H9 (cell line): ENCODE measurements around the gene NTF3. TPM values are rescaled to one million over a fixed set of nuclear protein-coding genes. Genes with fewer than 3 reads are reported as not detected.
"Not testable (repeated sequence)": the region's sequence is repeated elsewhere in the genome, so short reads cannot be mapped to it uniquely, and the experiment has no call there.

Experiments
- DNase-seq: peaks from one replicate; pipeline ENCODE4 v3.0.0-alpha.2; 2017
- H2AFZ ChIP-seq: one replicate; pipeline ENCODE4 v1.6.1; 2013; ENCODE audit warnings: mild to moderate bottlenecking, low read length, control low read depth, moderate library complexity
- H2AK5ac ChIP-seq: 2 replicates; pipeline ENCODE4 v1.6.1; 2013; ENCODE audit warnings: low read length, control low read depth, mixed read lengths; ENCODE audit not compliant: insufficient read length
- H2BK120ac ChIP-seq: one replicate; pipeline ENCODE4 v1.6.1; 2013; ENCODE audit warnings: low read depth, mild to moderate bottlenecking, low read length, control low read depth, inconsistent platforms; ENCODE audit not compliant: poor library complexity, severe bottlenecking
- H2BK12ac ChIP-seq: 2 replicates; pipeline ENCODE4 v1.6.1; 2013; ENCODE audit warnings: low read length, control low read depth, mixed read lengths, low read depth; ENCODE audit not compliant: insufficient read length
- H2BK15ac ChIP-seq: 2 replicates; pipeline ENCODE4 v1.6.1; 2013; ENCODE audit warnings: low read depth, low read length, control low read depth
- H2BK20ac ChIP-seq: one replicate; pipeline ENCODE4 v1.6.1; 2013; ENCODE audit warnings: low read depth, mild to moderate bottlenecking, low read length, control low read depth, inconsistent platforms; ENCODE audit not compliant: poor library complexity, severe bottlenecking
- H2BK5ac ChIP-seq: 2 replicates; pipeline ENCODE4 v1.6.1; 2013; ENCODE audit warnings: low read length, control low read depth, mixed read lengths; ENCODE audit not compliant: insufficient read length
- H3K14ac ChIP-seq: 2 replicates; pipeline ENCODE4 v1.6.1; 2013; ENCODE audit warnings: low read length, control low read depth; ENCODE audit not compliant: insufficient read depth
- H3K18ac ChIP-seq: 2 replicates; pipeline ENCODE4 v1.6.1; 2013; ENCODE audit warnings: low read depth, mild to moderate bottlenecking, mixed read lengths, low read length, control low read depth; ENCODE audit not compliant: insufficient read length
- H3K23ac ChIP-seq: 2 replicates; pipeline ENCODE4 v1.6.1; 2013; ENCODE audit warnings: low read length, control low read depth, mixed read lengths, low read depth; ENCODE audit not compliant: insufficient read length
- H3K23me2 ChIP-seq: 2 replicates; pipeline ENCODE4 v1.6.1; 2013; ENCODE audit warnings: low read depth, mild to moderate bottlenecking, mixed read lengths, low read length, control low read depth; ENCODE audit not compliant: insufficient read length, poor library complexity, severe bottlenecking
- H3K27ac ChIP-seq: 2 replicates; pipeline ENCODE4 v1.5.1; 2013; ENCODE audit warnings: low read length, control low read depth, mixed read lengths, low read depth; ENCODE audit not compliant: insufficient read length
- H3K27me3 ChIP-seq: 2 replicates; pipeline ENCODE4 v1.6.1; 2013; ENCODE audit warnings: low read length, control low read depth, inconsistent platforms; ENCODE audit not compliant: insufficient read depth
- H3K4ac ChIP-seq: 2 replicates; pipeline ENCODE4 v1.6.1; 2013; ENCODE audit warnings: low read depth, mild to moderate bottlenecking, control low read depth, inconsistent platforms, low read length, moderate library complexity
- H3K4me1 ChIP-seq: 2 replicates; pipeline ENCODE4 v1.6.1; 2013; ENCODE audit warnings: low read length, control low read depth, inconsistent platforms; ENCODE audit not compliant: insufficient read depth
- H3K4me2 ChIP-seq: 2 replicates; pipeline ENCODE4 v1.6.1; 2013; ENCODE audit warnings: low read length, control low read depth, mixed read lengths; ENCODE audit not compliant: insufficient read length, insufficient read depth
- H3K56ac ChIP-seq: 2 replicates; pipeline ENCODE4 v1.6.1; 2013; ENCODE audit warnings: low read depth, mild to moderate bottlenecking, mixed read lengths, low read length, control low read depth; ENCODE audit not compliant: insufficient read length
- H3K79me1 ChIP-seq: 2 replicates; pipeline ENCODE4 v1.6.1; 2013; ENCODE audit warnings: low read depth, mild to moderate bottlenecking, moderate library complexity, low read length, control low read depth, inconsistent platforms; ENCODE audit not compliant: insufficient read depth, poor library complexity, severe bottlenecking
- H3K79me2 ChIP-seq: 2 replicates; pipeline ENCODE4 v1.6.1; 2013; ENCODE audit warnings: low read length, control low read depth, inconsistent platforms; ENCODE audit not compliant: insufficient read depth
- H3K9ac ChIP-seq: 2 replicates; pipeline ENCODE4 v1.6.1; 2013; ENCODE audit warnings: low read length, control low read depth, mixed read lengths; ENCODE audit not compliant: insufficient read length; ENCODE audit errors: extremely low read depth
- H3K9me3 ChIP-seq: one replicate; pipeline ENCODE4 v1.6.1; 2013; ENCODE audit warnings: low read depth, low read length, inconsistent platforms; ENCODE audit not compliant: control insufficient read depth
- H3T11ph ChIP-seq: one replicate; pipeline ENCODE4 v1.6.1; 2013; ENCODE audit warnings: mild to moderate bottlenecking, low read length, control low read depth, inconsistent platforms
- H4K20me1 ChIP-seq: one replicate; pipeline ENCODE4 v1.6.1; 2013; ENCODE audit not compliant: control insufficient read depth, insufficient read length, insufficient read depth
- H4K5ac ChIP-seq: 2 replicates; pipeline ENCODE4 v1.6.1; 2013; ENCODE audit warnings: low read depth, mild to moderate bottlenecking, mixed read lengths, low read length, control low read depth; ENCODE audit not compliant: insufficient read length
- H4K8ac ChIP-seq: replicated peaks from 2 replicates; pipeline ENCODE4 v1.6.1; 2013; ENCODE audit warnings: low read length, control low read depth, mixed read lengths, low read depth; ENCODE audit not compliant: insufficient read length
- H4K91ac ChIP-seq: 2 replicates; pipeline ENCODE4 v1.6.1; 2013; ENCODE audit warnings: low read depth, mild to moderate bottlenecking, moderate library complexity, mixed read lengths, low read length, control low read depth; ENCODE audit not compliant: insufficient read length
- H3K27ac Mint-ChIP-seq, 3 experiments: 2 replicates in 2 of 3; 3 replicates in 1 of 3; pipeline ENCODE4 v1.8.0; 2020 to 2021; ENCODE audit warnings: mixed read lengths in 3 of 3, mild to moderate bottlenecking in 1 of 3, moderate library complexity in 1 of 3
- H3K27me3 Mint-ChIP-seq: 2 replicates; pipeline ENCODE4 v1.8.0; 2021; ENCODE audit warnings: low read depth, mild to moderate bottlenecking, moderate library complexity, mixed read lengths
- H3K36me3 Mint-ChIP-seq, 3 experiments: 2 replicates in 2 of 3; 3 replicates in 1 of 3; pipeline ENCODE4 v1.8.0; 2020 to 2021; ENCODE audit warnings: low read depth in 3 of 3, mixed read lengths in 3 of 3; ENCODE audit not compliant: insufficient read depth in 1 of 3
- H3K4me1 Mint-ChIP-seq, 2 experiments: 2 replicates each; pipeline ENCODE4 v1.8.0; 2020; ENCODE audit warnings: mixed read lengths in 2 of 2
- H3K4me3 Mint-ChIP-seq, 2 experiments: 2 replicates in 1 of 2; 3 replicates in 1 of 2; pipeline ENCODE4 v1.8.0; 2020 to 2021; ENCODE audit warnings: mild to moderate bottlenecking in 2 of 2, mixed read lengths in 2 of 2, moderate library complexity in 1 of 2
- H3K9me3 Mint-ChIP-seq, 2 experiments: 2 replicates in 1 of 2; 3 replicates in 1 of 2; pipeline ENCODE4 v1.8.0; 2020; ENCODE audit warnings: mild to moderate bottlenecking in 2 of 2, mixed read lengths in 2 of 2, moderate library complexity in 1 of 2
- CTCF ChIP-seq: fragments of 200-600 bp; sonication (generic); conservative IDR thresholded peaks from 3 replicates; pipeline ENCODE4 v1.8.0; 2021; ENCODE audit warnings: antibody characterized with exemption, mild to moderate bottlenecking
- WGBS: extraction: QIAGEN DNeasy Blood & Tissue Kit; methylation state at CpG from one replicate; pipeline ENCODE4 v1.1.7; 2013; ENCODE audit warnings: missing lambda C conversion rate, low lambda C conversion rate, mixed read lengths; ENCODE audit not compliant: insufficient read length; ENCODE audit errors: extremely low coverage; 5-methylcytosine and 5-hydroxymethylcytosine counted together
- total RNA-seq: library from RNA; stranded (reverse); gene quantifications from 2 replicates; pipeline ENCODE4 v1.2.1, GENCODE V29; 2021

Gene NTF3
- total RNA-seq, 1 experiment from 2014 or later, result 0.48 TPM

- Histone ChIP-seq H3K4me1 (peaks cover 4% of the 10 kb centered on the region; the same call in 1 of the 2 replicates), H4K20me1 (no peaks in the 10 kb centered on the region), H2BK20ac (peak overlapping the region; percentile 32), H3K4ac (no peak overlapping the region), H3K4me2 (no peak overlapping the region), H3K18ac (no peak overlapping the region), H2AK5ac (no peak overlapping the region), H3K9me3 (no peaks in the 10 kb centered on the region), H3K27ac (no peak overlapping the region), H3K23me2 (no peaks in the 10 kb centered on the region), H2AFZ (no peak overlapping the region), H3K79me2 (no peaks in the 10 kb centered on the region), H3K79me1 (no peaks in the 10 kb centered on the region), H3K9ac (no peak overlapping the region), H4K5ac (peak overlapping the region; percentile 42), H3T11ph (no peak overlapping the region), H3K56ac (no peak overlapping the region), H2BK12ac (no peak overlapping the region), H3K14ac (no peak overlapping the region), H3K27me3 (no peaks in the 10 kb centered on the region), H2BK120ac (no peak overlapping the region), H4K8ac (no peak overlapping the region), H3K23ac (no peak overlapping the region), H2BK5ac (no peak overlapping the region), H4K91ac (no peak overlapping the region), H2BK15ac (no peak overlapping the region)
- no peak for TF ChIP-seq CTCF
- Mint-ChIP-seq H3K9me3 (no peaks in the 10 kb centered on the region; a peak in 1 of 5 replicates), H3K36me3 (no peaks in the 10 kb centered on the region; a peak in 1 of 7 replicates), H3K4me3 (no peak overlapping the region), H3K4me1 (peaks cover 18 to 21% of the 10 kb centered on the region in 2 experiments), H3K27ac (no peak overlapping the region), H3K27me3 (peaks cover 16% of the 10 kb centered on the region)
- DNase-seq, result no peak
- no CpG with 5 or more reads among the region's 3 CpGs for WGBS
Observed at GRCh38 chr12:5535541-5535940, 103.6 kb downstream of the NTF3 start.

GRCh38 chr12:5537026-5537615 is 105.2 kb downstream of the NTF3 start:
- not testable (repeated sequence) for H3K4me2 ChIP-seq, H3K79me1 ChIP-seq, H3K27ac ChIP-seq, H3K23me2 ChIP-seq, H3K14ac ChIP-seq, H2BK120ac ChIP-seq, H3K9me3 Mint-ChIP-seq, H3K9ac ChIP-seq, H2AK5ac ChIP-seq, H3T11ph ChIP-seq, H3K4ac ChIP-seq, H3K56ac ChIP-seq, H3K23ac ChIP-seq, H4K91ac ChIP-seq, H4K20me1 ChIP-seq, H2BK5ac ChIP-seq, H4K8ac ChIP-seq, H3K27me3 ChIP-seq, H3K79me2 ChIP-seq, H2BK15ac ChIP-seq, H3K36me3 Mint-ChIP-seq, H3K4me1 ChIP-seq, H3K4me3 Mint-ChIP-seq, H2BK20ac ChIP-seq, H2BK12ac ChIP-seq, H3K9me3 ChIP-seq, H4K5ac ChIP-seq
- H3K4me1 Mint-ChIP-seq, result peaks cover 14 to 15% of the 10 kb centered on the region in 2 experiments
- H3K18ac ChIP-seq, result peak overlapping the region; percentile 34
- peaks cover 18% of the 10 kb centered on the region for H3K27me3 Mint-ChIP-seq
- WGBS, result no CpG with 5 or more reads among the region's 13 CpGs
- peak overlapping the region; percentile 26 for H2AFZ ChIP-seq
- peak overlapping the region in 1 of 3 experiments; percentile 32; a peak in 2 of 7 replicates for H3K27ac Mint-ChIP-seq
- DNase-seq, result peak; percentile 55
